ENCODE data around the gene ZNF639. TPM values are rescaled to one million over a fixed set of nuclear protein-coding genes. Genes with fewer than 3 reads are reported as not detected.
A peak's percentile ranks its signal among the peaks of the same experiment; 100 is the strongest.
"Not testable (repeated sequence)": the region's sequence is repeated elsewhere in the genome, so short reads cannot be mapped to it uniquely, and the experiment has no call there.

The ZNF639 gene, protein sequence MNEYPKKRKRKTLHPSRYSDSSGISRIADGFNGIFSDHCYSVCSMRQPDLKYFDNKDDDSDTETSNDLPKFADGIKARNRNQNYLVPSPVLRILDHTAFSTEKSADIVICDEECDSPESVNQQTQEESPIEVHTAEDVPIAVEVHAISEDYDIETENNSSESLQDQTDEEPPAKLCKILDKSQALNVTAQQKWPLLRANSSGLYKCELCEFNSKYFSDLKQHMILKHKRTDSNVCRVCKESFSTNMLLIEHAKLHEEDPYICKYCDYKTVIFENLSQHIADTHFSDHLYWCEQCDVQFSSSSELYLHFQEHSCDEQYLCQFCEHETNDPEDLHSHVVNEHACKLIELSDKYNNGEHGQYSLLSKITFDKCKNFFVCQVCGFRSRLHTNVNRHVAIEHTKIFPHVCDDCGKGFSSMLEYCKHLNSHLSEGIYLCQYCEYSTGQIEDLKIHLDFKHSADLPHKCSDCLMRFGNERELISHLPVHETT
- total RNA-seq, result 10 to 100 TPM; 28.7 to 43.7 (median 39.7) TPM

- Histone ChIP-seq H3K36me3 (no peaks in the 10 kb centered on the region), H3K4me3 (peak within 1 kb of the TSS; percentile 85 to 94 (median 92)), H3K27me3 (no peaks in the 10 kb centered on the region), H3K9me3 (no peaks in the 10 kb centered on the region), H3K27ac (peak within 1 kb of the TSS; percentile 89 to 96 (median 92)), H3K4me1 (peaks cover 23 to 28% of the 10 kb centered on the region in 2 donors)
- peak; percentile 76 to 83 for ATAC-seq
- intact Hi-C loops (cut with DNase I; ENCODE audit: low total_unique reads), result loop anchor here (1.0 to 5.0 kb wide), 5 partner anchors 25 to 240 kb away; partner anchors contain the start of genes ACTL6A, GNB4, MFN1 and PIK3CA
- TF ChIP-seq, protein P1, sequence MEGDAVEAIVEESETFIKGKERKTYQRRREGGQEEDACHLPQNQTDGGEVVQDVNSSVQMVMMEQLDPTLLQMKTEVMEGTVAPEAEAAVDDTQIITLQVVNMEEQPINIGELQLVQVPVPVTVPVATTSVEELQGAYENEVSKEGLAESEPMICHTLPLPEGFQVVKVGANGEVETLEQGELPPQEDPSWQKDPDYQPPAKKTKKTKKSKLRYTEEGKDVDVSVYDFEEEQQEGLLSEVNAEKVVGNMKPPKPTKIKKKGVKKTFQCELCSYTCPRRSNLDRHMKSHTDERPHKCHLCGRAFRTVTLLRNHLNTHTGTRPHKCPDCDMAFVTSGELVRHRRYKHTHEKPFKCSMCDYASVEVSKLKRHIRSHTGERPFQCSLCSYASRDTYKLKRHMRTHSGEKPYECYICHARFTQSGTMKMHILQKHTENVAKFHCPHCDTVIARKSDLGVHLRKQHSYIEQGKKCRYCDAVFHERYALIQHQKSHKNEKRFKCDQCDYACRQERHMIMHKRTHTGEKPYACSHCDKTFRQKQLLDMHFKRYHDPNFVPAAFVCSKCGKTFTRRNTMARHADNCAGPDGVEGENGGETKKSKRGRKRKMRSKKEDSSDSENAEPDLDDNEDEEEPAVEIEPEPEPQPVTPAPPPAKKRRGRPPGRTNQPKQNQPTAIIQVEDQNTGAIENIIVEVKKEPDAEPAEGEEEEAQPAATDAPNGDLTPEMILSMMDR (IDR thresholded peaks at IDR 0.05 in 4 of 5, conservative IDR thresholded peaks at IDR 0.05 in 1 of 5), result peak; percentile 74 to 93 (median 89)
- peak; percentile 88 to 91 for TF ChIP-seq POLR2A (IDR thresholded peaks at IDR 0.05)
- peak; percentile 54 to 80 for DNase-seq
- in situ Hi-C loops (cut with MboI; ENCODE audit: low sequenced_read_pairs in 4 of 4), result loop anchor here in 3 of 4 donors (5.0 to 10.0 kb wide), 3 partner anchors 178 to 310 kb away; partner anchors contain the start of genes ACTL6A (in 1 of the 3) and PIK3CA (in 1 of the 3)
Observed at GRCh38 chr3:179322286-179323196, at the start of gene ZNF639. Gene ZNF639 (plus strand): TSS chr3:179323031. CDS start chr3:179328294, 5,263 bp downstream.

DNA sequence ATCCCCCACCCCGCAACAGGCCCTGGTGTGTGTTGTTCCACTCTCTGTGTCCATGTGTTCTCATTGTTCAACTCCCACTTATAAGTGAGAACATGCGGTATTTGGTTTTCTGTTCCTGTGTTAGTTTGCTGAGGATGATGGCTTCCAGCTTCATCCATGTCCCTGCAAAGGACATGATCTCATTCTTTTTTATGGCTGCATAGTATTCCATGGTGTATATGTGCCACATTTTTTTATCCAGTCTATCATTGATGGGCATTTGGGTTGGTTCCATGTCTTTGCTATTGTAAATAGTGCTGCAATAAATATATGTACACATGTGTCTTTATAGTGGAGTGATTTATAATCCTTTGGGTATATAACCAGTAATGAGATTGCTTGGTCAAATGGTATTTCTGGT is 48.4 kb upstream of the ZNF639 start:
- intact Hi-C loops (cut with DNase I; ENCODE audit: low total_unique reads); H3K27ac ChIP-seq; in situ Hi-C loops (cut with MboI; ENCODE audit: low sequenced_read_pairs in 4 of 4); H3K4me1 ChIP-seq; H3K36me3 ChIP-seq; H3K9me3 ChIP-seq; ATAC-seq; DNase-seq; H3K27me3 ChIP-seq; H3K4me3 ChIP-seq: not testable (repeated sequence)

DNA sequence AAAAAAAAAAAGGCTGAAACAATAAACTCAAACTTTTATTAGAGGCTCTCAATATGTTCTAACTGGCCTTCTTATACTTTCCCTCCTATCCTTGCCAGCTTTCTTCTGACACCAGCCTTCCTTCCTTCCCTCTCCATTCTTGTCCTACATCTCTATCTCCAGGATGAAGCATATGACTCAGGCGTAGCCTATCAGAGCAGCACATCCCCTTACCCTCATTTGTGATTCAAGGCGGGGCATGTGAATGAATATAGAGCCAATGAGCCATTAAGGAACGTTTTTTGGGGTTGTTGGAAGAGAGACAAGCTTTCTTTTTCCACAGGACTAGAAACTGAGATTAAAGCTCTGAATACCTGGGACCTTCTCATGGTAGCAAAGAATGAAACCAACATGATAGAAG is 46.8 kb upstream of the ZNF639 start:
- no peak for ATAC-seq
- Histone ChIP-seq H3K36me3 (no peaks in the 10 kb centered on the region), H3K4me1 (no peaks in the 10 kb centered on the region), H3K9me3 (no peaks in the 10 kb centered on the region), H3K4me3 (no peak overlapping the region), H3K27me3 (no peaks in the 10 kb centered on the region), H3K27ac (no peak overlapping the region)
- intact Hi-C loops (cut with DNase I; ENCODE audit: low total_unique reads) (no loop called here), in situ Hi-C loops (cut with MboI; ENCODE audit: low sequenced_read_pairs in 4 of 4) (no loop called here)
- no peak for DNase-seq
- TF ChIP-seq, protein P1 (IDR thresholded peaks at IDR 0.05 in 4 of 5, conservative IDR thresholded peaks at IDR 0.05 in 1 of 5), result no peak
- no peak for TF ChIP-seq POLR2A (IDR thresholded peaks at IDR 0.05)

GRCh38 chr3:179276743-179277142 is 46.1 kb upstream of the ZNF639 start:
- no peaks in the 10 kb centered on the region for H3K27me3 ChIP-seq
- H3K4me3 ChIP-seq, result no peak overlapping the region
- H3K4me1 ChIP-seq, result no peaks in the 10 kb centered on the region
- H3K36me3 ChIP-seq, result no peaks in the 10 kb centered on the region
- intact Hi-C loops (cut with DNase I; ENCODE audit: low total_unique reads) (no loop called here), in situ Hi-C loops (cut with MboI; ENCODE audit: low sequenced_read_pairs in 4 of 4) (no loop called here)
- no peak overlapping the region for H3K27ac ChIP-seq
- TF ChIP-seq, protein P1 (IDR thresholded peaks at IDR 0.05 in 4 of 5, conservative IDR thresholded peaks at IDR 0.05 in 1 of 5), result no peak
- no peak for TF ChIP-seq POLR2A (IDR thresholded peaks at IDR 0.05)
- no peak for DNase-seq
- no peaks in the 10 kb centered on the region for H3K9me3 ChIP-seq
- no peak for ATAC-seq

Measured in gastrocnemius medialis (tissue), 4 donors.